Chondrocyte (in vitro differentiated cells): ENCODE measurements around the gene HSBP1L1. TPM values are rescaled to one million over a fixed set of nuclear protein-coding genes. Genes with fewer than 3 reads are reported as not detected.
A peak's percentile ranks its signal among the peaks of the same experiment; 100 is the strongest.

Experiments
- DNase-seq: peaks from one replicate; pipeline ENCODE4 v3.0.0; 2021; ENCODE audit warnings: mixed read lengths, low spot score
- H3K27ac Mint-ChIP-seq: one replicate; pipeline ENCODE4 v1.8.0; 2021; ENCODE audit warnings: mild to moderate bottlenecking, moderate library complexity, mixed read lengths; ENCODE audit not compliant: unreplicated experiment
- H3K27me3 Mint-ChIP-seq: 2 replicates; pipeline ENCODE4 v1.8.0; 2021; ENCODE audit warnings: low read depth, mixed read lengths
- H3K36me3 Mint-ChIP-seq: 2 replicates; pipeline ENCODE4 v1.8.0; 2021; ENCODE audit warnings: low read depth, mixed read lengths
- H3K4me1 Mint-ChIP-seq: 2 replicates; pipeline ENCODE4 v1.8.0; 2021; ENCODE audit warnings: low read depth, mild to moderate bottlenecking, mixed read lengths
- H3K4me3 Mint-ChIP-seq: one replicate; pipeline ENCODE4 v1.8.0; 2021; ENCODE audit warnings: mild to moderate bottlenecking, moderate library complexity, mixed read lengths; ENCODE audit not compliant: unreplicated experiment
- H3K9me3 Mint-ChIP-seq: 2 replicates; pipeline ENCODE4 v1.8.0; 2021; ENCODE audit warnings: low read depth, mixed read lengths
- total RNA-seq: library from RNA; stranded (reverse); gene quantifications from 3 replicates; pipeline ENCODE4 v1.2.1, GENCODE V29; 2021
- TF ChIP-seq, protein P1 (sequence below): fragments of 200-600 bp; sonication (generic); IDR thresholded peaks from 2 replicates; pipeline ENCODE4 v1.5.0; 2021; ENCODE audit warnings: antibody characterized with exemption, mild to moderate bottlenecking, moderate library complexity

The HSBP1L1 gene
- total RNA-seq, 1 donor from 2014 or later, result 5.4 TPM

DNA sequence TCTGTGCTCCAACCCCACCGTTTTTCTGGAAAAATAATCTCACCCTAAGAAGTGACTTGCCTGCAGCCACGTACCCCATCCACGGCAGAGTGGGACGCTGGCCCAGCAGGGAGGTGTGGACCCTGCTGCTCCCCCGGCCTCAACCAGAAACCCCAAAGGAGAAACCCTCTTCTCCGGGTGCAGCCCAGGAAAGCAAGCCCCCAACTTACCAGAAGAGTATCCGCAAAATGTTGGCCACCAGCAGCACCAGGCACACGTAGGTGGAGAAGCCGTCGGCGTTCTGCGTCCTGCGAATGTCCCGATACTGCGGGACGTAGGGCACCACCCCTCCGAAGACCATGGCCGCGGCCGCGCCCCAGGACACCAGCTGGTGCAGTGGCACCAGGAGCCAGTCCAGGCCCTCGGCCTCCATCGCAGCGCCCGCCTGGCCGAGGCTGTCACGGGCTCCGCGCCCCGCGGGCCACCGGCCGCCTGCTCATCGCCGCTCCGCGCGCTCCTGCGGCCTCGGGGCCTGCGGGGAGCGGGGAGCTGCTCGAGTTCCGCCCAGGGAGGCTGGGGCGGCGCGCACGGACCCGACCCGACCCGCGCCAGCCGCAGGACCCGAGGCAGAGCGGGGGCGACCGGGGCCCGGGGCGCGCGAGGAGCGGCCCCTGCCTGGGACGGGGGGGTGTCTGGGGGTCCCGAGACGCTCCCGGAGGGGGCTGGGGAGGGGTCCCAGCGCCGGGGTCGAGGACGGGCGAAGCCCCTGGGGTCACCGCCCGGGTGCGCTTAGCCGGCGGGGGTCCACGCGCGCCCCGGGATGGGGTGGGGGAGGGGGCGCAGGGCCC is 13.7 kb upstream of the HSBP1L1 start:
- Mint-ChIP-seq H3K4me3 (peak overlapping the region; percentile 82), H3K36me3 (no peaks in the 10 kb centered on the region), H3K27me3 (no peaks in the 10 kb centered on the region), H3K9me3 (no peaks in the 10 kb centered on the region), H3K27ac (peak overlapping the region; percentile 71), H3K4me1 (peaks cover 40% of the 10 kb centered on the region)
- DNase-seq, result peak; percentile 91
- TF ChIP-seq, protein P1, sequence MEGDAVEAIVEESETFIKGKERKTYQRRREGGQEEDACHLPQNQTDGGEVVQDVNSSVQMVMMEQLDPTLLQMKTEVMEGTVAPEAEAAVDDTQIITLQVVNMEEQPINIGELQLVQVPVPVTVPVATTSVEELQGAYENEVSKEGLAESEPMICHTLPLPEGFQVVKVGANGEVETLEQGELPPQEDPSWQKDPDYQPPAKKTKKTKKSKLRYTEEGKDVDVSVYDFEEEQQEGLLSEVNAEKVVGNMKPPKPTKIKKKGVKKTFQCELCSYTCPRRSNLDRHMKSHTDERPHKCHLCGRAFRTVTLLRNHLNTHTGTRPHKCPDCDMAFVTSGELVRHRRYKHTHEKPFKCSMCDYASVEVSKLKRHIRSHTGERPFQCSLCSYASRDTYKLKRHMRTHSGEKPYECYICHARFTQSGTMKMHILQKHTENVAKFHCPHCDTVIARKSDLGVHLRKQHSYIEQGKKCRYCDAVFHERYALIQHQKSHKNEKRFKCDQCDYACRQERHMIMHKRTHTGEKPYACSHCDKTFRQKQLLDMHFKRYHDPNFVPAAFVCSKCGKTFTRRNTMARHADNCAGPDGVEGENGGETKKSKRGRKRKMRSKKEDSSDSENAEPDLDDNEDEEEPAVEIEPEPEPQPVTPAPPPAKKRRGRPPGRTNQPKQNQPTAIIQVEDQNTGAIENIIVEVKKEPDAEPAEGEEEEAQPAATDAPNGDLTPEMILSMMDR, result no peak

DNA sequence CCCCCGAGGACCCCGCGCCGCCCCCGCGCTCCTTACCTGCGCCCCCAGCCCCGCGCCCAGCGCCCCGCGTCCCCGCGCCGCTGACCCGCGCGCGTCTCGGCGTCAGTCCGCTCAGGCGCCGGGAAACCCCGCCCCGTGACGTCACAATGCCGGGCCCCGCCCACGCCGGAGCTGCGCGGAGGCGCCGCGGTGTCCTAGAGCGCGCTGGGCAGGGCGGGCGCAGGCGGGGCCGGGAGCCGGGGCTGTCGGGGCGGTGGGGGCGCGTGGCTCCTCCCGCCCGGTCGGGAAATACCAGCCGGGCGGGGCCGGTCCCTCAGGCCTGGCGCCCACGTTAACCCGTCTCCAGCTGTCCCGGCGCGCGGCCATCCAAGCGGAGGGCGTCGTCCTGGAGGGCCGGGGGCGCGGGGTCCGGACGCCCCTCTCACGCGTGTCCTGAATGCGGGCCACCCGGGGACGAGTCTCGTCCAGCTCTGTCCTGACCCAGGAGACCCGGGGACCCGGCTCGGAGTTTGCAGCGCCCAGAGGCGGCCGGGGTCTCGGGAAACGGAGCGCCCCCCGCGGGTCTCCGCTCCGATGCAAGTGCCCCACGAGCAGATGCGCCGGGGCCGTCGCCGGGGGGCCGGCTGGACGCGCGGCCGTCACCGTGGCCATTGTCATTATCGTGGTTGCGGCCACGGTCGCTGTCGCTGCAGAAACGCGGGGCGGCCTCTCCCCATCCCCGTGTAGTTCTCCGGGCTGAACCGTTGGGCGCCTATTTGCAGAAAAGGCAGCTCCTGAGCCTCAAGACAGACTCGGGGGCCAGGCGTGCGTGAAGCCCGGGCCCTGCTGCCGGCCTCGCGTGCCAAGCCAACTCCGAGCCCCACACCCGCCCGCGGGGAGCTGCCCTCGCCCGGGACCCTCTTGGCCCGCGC is 12.6 kb upstream of the HSBP1L1 start, which contains the start of gene SLC66A2:
Gene SLC66A2, minus strand, starts transcription at position 109 of the 911 bp plus-strand sequence. CDS start 727 bp downstream, outside the sequence.
- Mint-ChIP-seq H3K9me3 (no peaks in the 10 kb centered on the region), H3K4me1 (peaks cover 34% of the 10 kb centered on the region), H3K27ac (peak within 1 kb of the TSS; percentile 71), H3K27me3 (no peaks in the 10 kb centered on the region), H3K4me3 (peak within 1 kb of the TSS; percentile 82), H3K36me3 (peaks cover 2% of the 10 kb centered on the region)
- TF ChIP-seq, protein P1, result peak; percentile 52
- peak; percentile 94 for DNase-seq

DNA sequence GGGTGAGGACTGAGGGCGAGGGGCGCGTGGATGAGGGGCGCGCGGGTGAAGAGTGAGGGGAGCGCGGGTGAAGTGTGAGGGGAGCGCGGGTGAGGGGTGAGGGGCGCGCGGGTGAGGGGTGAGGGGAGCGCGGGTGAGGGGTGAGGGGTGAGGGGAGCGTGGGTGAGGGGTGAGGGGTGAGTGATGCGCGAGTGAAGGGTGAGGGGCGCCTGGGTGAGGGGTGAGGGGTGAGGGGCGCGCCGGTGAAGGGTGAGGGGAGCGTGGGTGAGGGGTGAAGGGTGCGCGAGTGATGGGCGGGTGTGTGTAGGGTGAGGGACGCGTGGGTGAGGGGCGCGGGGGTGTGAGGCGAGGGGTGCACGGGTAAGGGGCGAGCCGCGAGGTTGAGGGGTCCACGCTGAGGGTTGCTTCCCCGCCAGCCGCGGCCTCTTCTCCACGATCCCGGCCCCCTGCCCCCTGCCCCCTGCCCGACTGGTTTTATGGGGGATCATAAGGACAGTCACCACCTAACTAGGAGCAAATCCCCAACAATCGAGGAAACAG is 11.9 kb upstream of the HSBP1L1 start:
- no peaks in the 10 kb centered on the region for H3K9me3 Mint-ChIP-seq
- H3K4me3 Mint-ChIP-seq, result peak overlapping the region; percentile 65
- DNase-seq, result peak; percentile 88
- TF ChIP-seq, protein P1, result no peak
- no peak overlapping the region for H3K27ac Mint-ChIP-seq
- peaks cover 28% of the 10 kb centered on the region for H3K4me1 Mint-ChIP-seq
- no peaks in the 10 kb centered on the region for H3K27me3 Mint-ChIP-seq
- peaks cover 2% of the 10 kb centered on the region for H3K36me3 Mint-ChIP-seq

DNA sequence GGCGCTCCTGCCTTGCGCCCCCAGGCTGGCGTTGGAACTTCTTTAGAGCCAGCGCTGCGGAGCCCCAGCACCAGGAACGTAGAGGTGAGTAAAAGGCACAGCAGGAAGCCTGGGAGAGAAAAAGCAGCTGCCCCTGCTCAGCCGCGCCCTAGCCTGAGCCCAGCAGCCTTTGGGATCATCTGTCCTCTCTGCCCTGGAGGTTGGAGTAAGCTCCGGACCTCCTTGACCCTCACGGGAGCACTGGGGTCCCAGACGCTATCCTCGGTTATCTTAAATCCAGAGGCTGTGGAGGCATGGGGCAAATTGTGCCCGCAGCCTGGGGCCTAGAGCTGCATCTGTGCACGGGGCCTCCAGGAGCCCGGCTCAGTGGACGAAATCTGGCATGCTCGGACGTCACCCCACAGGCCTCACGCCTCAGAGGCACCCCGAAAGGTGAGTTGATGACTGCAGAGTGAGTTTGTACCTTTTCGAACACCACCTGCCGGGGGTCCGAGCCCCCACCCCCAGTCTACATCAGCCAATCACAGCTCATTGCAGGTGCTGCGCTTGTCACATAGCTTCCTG is 11.4 kb upstream of the HSBP1L1 start:
- Mint-ChIP-seq H3K9me3 (no peaks in the 10 kb centered on the region), H3K36me3 (peaks cover 2% of the 10 kb centered on the region), H3K27ac (no peak overlapping the region), H3K4me3 (peak overlapping the region; percentile 28), H3K4me1 (peaks cover 24% of the 10 kb centered on the region), H3K27me3 (no peaks in the 10 kb centered on the region)
- TF ChIP-seq, protein P1, result no peak
- DNase-seq, result peak; percentile 72
